CD4-positive, alpha-beta T cell treated with Interleukin-17A for 1 hour (primary cell): ENCODE results near the gene SLC13A3.

Source experiments
- DNase-seq: peaks from one replicate; pipeline ENCODE4 v3.0.0-alpha.2; 2020

SLC13A3 gene

GRCh38 chr20:46601603-46602122, 49.6 kb downstream of the SLC13A3 start:
- DNase-seq, result no peak

GRCh38 chr20:46600286-46600752, 50.9 kb downstream of the SLC13A3 start:
- no peak for DNase-seq

- DNase-seq, result no peak
These were observed 51.9 kb downstream of the SLC13A3 start for GRCh38 chr20:46599227-46599987.

GRCh38 chr20:46595933-46596332, 55.3 kb downstream of the SLC13A3 start:
- DNase-seq, result no peak

- no peak for DNase-seq
These were observed 56.5 kb downstream of the SLC13A3 start for GRCh38 chr20:46594725-46595124.

GRCh38 chr20:46592580-46593362, 58.5 kb downstream of the SLC13A3 start:
- no peak for DNase-seq

GRCh38 chr20:46590443-46590842, 60.8 kb downstream of the SLC13A3 start:
- no peak for DNase-seq

GRCh38 chr20:46588532-46589511, 62.4 kb downstream of the SLC13A3 start:
- DNase-seq, result peak; percentile 4

GRCh38 chr20:46587986-46588385, 63.3 kb downstream of the SLC13A3 start:
- no peak for DNase-seq

- no peak for DNase-seq
These were observed 64.5 kb downstream of the SLC13A3 start for GRCh38 chr20:46586724-46587123.

GRCh38 chr20:46584508-46584907, 66.8 kb downstream of the SLC13A3 start:
- no peak for DNase-seq

GRCh38 chr20:46583411-46584214, 67.6 kb downstream of the SLC13A3 start:
- no peak for DNase-seq

GRCh38 chr20:46582648-46583047, 68.6 kb downstream of the SLC13A3 start:
- no peak for DNase-seq

GRCh38 chr20:46581391-46581790, 69.9 kb downstream of the SLC13A3 start:
- DNase-seq, result no peak

GRCh38 chr20:46580613-46581205, 70.5 kb downstream of the SLC13A3 start:
- DNase-seq, result no peak

GRCh38 chr20:46578745-46579144, 72.5 kb downstream of the SLC13A3 start:
- no peak for DNase-seq

GRCh38 chr20:46576774-46577395, 74.4 kb downstream of the SLC13A3 start:
- DNase-seq, result no peak

- DNase-seq, result no peak
These were observed 75.3 kb downstream of the SLC13A3 start for GRCh38 chr20:46575937-46576461.

- DNase-seq, result no peak
These were observed 75.9 kb downstream of the SLC13A3 start for GRCh38 chr20:46575394-46575793.

- no peak for DNase-seq
These were observed 77.3 kb downstream of the SLC13A3 start for GRCh38 chr20:46573788-46574584.
